ENCODE data around the gene RFPL3.
"Not testable (repeated sequence)": the region's sequence is repeated elsewhere in the genome, so short reads cannot be mapped to it uniquely, and the experiment has no call there.

The RFPL3 gene

GRCh38 chr22:32357567-32357966 lies at the start of gene RFPL3:
TSS of gene RFPL3 (plus strand) at chr22:32357867. CDS start at chr22:32358072, 205 bp downstream.
- not testable (repeated sequence) for DNase-seq, ATAC-seq, H3K27ac Mint-ChIP-seq, H3K9me3 Mint-ChIP-seq, H3K27me3 Mint-ChIP-seq, H3K4me3 Mint-ChIP-seq, H3K4me1 Mint-ChIP-seq

GRCh38 chr22:32308191-32308590 lies 49.5 kb upstream of the RFPL3 start:
- Mint-ChIP-seq H3K4me3 (no peak overlapping the region), H3K27me3 (peaks cover 64% of the 10 kb centered on the region), H3K4me1 (no peaks in the 10 kb centered on the region), H3K27ac (no peak overlapping the region), H3K9me3 (no peaks in the 10 kb centered on the region)
- ATAC-seq (no peak), DNase-seq (no peak)

GRCh38 chr22:32308934-32309333 lies 48.7 kb upstream of the RFPL3 start:
- Mint-ChIP-seq H3K27ac (peak overlapping the region in 1 of 2 donors; percentile 36), H3K27me3 (peaks cover 58% of the 10 kb centered on the region), H3K9me3 (no peaks in the 10 kb centered on the region), H3K4me3 (no peak overlapping the region), H3K4me1 (no peaks in the 10 kb centered on the region)
- DNase-seq (no peak), ATAC-seq (no peak)

DNA sequence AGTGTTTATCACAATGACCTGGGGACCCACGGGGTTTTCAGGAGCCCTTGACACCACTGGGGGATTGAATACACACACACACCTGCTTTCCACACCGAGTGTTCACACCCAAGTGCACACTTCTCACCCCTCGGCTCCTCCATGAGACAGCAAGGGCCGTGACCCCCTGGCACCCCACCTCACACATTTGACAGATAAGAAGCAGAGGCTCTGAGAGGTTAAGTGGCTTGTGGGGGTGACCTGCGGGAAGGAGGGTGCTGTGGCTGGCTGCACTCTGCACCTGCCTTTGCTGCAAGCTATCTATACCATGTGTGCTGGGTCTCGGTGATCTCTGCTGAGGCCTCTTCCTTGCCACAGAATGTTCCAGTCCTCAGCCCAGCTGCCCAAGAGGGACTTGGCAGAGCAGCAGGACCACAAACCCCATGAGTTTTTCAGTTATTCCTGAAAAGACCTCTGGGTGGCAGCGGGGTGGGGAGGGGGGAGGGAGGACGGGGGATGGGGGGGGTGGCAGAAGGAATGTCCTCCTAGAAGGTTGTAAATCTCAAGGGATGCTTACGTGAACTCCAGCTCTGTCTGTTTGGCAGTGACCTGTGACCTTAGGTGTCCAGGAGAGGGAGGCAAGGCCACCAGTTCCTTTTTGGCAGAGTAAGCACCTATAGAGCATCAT lies 47.9 kb upstream of the RFPL3 start:
- DNase-seq (no peak), ATAC-seq (no peak)
- H3K27ac Mint-ChIP-seq = no peak overlapping the region
- H3K9me3 Mint-ChIP-seq = no peaks in the 10 kb centered on the region
- no peaks in the 10 kb centered on the region for H3K4me1 Mint-ChIP-seq
- peaks cover 57% of the 10 kb centered on the region for H3K27me3 Mint-ChIP-seq
- no peak overlapping the region for H3K4me3 Mint-ChIP-seq

DNA sequence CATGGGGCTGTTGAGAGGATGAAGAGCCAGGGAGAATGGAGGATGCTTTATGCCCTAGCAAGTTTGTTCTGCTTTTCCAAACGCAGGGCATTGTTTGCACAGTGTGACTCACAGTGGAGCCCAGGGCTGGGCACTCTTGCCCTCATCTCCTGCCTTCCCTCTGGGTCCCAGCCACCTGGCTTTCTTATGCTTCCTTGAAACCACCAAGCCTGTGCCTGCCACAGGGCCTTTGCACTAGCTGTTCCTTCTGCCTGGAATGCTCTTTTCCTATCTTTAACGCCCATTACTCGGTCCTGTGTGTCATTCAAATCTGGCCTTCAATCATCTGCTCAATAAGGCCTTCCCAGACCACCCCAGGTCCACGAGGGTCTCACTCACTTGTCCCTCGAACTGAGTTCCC lies 46.9 kb upstream of the RFPL3 start:
- no peaks in the 10 kb centered on the region for H3K9me3 Mint-ChIP-seq
- ATAC-seq = no peak
- peaks cover 56% of the 10 kb centered on the region for H3K27me3 Mint-ChIP-seq

GRCh38 chr22:32311551-32312071 lies 46.1 kb upstream of the RFPL3 start:
- Mint-ChIP-seq H3K4me1 (no peaks in the 10 kb centered on the region), H3K27me3 (peaks cover 52% of the 10 kb centered on the region), H3K4me3 (no peak overlapping the region), H3K27ac (no peak overlapping the region), H3K9me3 (no peaks in the 10 kb centered on the region)
- DNase-seq (no peak), ATAC-seq (no peak)

More for the DNA sequence above, 46.9 kb upstream of the RFPL3 start:
- no peaks in the 10 kb centered on the region for H3K4me1 Mint-ChIP-seq
- no peak for DNase-seq
- no peak overlapping the region for H3K4me3 Mint-ChIP-seq
- peak overlapping the region; percentile 3 to 62 for H3K27ac Mint-ChIP-seq

- ATAC-seq (no peak), DNase-seq (no peak)
- Mint-ChIP-seq H3K27ac (no peak overlapping the region), H3K27me3 (peaks cover 46% of the 10 kb centered on the region), H3K4me3 (no peak overlapping the region), H3K9me3 (no peaks in the 10 kb centered on the region), H3K4me1 (no peaks in the 10 kb centered on the region)
These were observed 44.9 kb upstream of the RFPL3 start for GRCh38 chr22:32312748-32313147.

GRCh38 chr22:32313532-32313931 lies 44.1 kb upstream of the RFPL3 start:
- DNase-seq (no peak), ATAC-seq (no peak)
- H3K9me3 Mint-ChIP-seq = no peaks in the 10 kb centered on the region
- peaks cover 46% of the 10 kb centered on the region for H3K27me3 Mint-ChIP-seq
- no peak overlapping the region for H3K4me3 Mint-ChIP-seq
- H3K4me1 Mint-ChIP-seq = no peaks in the 10 kb centered on the region
- no peak overlapping the region for H3K27ac Mint-ChIP-seq

DNA sequence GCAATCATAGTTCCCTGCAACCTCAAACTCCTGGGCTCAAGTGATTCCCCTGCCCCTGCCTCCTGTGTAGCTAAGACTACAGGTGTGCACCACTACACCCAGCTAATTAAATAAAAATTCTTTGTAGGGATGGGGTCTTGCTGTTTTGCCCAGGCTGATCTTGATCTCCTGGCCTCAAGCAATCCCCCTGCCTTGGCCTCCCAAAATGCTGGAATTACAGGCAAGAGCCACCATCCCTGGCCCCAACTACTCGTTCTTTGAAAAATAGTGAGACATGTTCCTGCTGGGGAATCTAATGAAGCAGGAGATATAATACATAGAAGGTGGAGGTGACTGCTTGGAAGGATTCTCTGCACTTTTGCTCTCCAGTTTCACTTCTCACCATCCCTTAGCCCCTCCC lies 40.1 kb upstream of the RFPL3 start:
- no peak overlapping the region for H3K4me3 Mint-ChIP-seq
- H3K4me1 Mint-ChIP-seq = no peaks in the 10 kb centered on the region
- peaks cover 38% of the 10 kb centered on the region for H3K27me3 Mint-ChIP-seq
- no peak overlapping the region for H3K27ac Mint-ChIP-seq
- no peaks in the 10 kb centered on the region for H3K9me3 Mint-ChIP-seq
- DNase-seq (no peak), ATAC-seq (no peak)

DNA sequence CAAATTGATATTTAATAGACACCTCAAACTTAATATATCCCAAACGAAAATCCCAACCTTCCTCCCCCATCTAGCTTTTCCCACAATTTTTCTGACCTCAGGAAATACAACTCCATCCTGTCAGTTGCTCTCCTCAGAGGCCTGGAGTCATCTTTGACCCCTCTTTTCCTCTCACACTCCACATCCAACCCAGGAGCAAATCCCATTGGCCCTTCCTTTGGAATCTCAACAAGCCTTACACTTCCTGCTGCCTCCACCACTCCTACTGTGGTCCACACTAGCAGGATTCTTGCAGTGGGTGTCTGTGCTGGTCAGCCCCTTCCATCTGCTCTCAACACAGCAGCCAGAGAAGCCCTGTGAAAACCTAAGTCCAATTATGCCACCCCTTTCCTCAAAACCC lies 39.3 kb upstream of the RFPL3 start:
- no peak overlapping the region for H3K27ac Mint-ChIP-seq

DNA sequence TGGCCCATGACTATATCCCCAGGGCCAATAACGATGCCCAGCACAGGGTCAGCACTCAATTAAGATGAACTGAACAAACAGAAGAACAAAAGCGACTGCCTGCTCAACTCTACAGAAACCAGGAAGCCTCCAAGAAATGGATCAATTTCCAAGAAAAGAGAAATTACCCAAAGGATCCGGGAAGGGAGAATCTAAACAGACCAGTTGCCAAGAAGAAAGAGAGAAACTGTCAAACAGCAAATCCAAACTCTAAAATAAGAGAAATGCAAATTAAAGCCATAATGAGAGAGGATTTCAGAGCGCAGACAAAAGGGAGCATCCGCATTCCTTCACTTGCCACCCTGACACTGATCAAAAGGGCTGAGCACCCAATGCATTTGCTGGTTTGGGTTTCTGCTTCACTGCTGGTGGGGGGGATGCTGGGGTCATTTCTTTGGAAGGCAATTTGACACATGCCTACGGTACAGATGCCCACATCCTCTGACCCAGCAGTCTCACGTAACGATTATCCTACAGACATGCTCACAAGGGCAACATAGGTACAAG lies 37.7 kb upstream of the RFPL3 start:
- Mint-ChIP-seq H3K4me1 (no peaks in the 10 kb centered on the region), H3K27ac (no peak overlapping the region), H3K4me3 (no peak overlapping the region), H3K27me3 (peaks cover 30% of the 10 kb centered on the region), H3K9me3 (no peaks in the 10 kb centered on the region)
- ATAC-seq (no peak), DNase-seq (no peak)

More for the DNA sequence above, 39.3 kb upstream of the RFPL3 start:
- H3K4me3 Mint-ChIP-seq = no peak overlapping the region
- DNase-seq = no peak
- no peaks in the 10 kb centered on the region for H3K9me3 Mint-ChIP-seq
- H3K27me3 Mint-ChIP-seq = peaks cover 38% of the 10 kb centered on the region
- H3K4me1 Mint-ChIP-seq = no peaks in the 10 kb centered on the region
- ATAC-seq = no peak

GRCh38 chr22:32322986-32323385 lies 34.7 kb upstream of the RFPL3 start:
- no peaks in the 10 kb centered on the region for H3K4me1 Mint-ChIP-seq
- no peaks in the 10 kb centered on the region for H3K9me3 Mint-ChIP-seq
- no peak overlapping the region for H3K4me3 Mint-ChIP-seq
- H3K27me3 Mint-ChIP-seq = peaks cover 20% of the 10 kb centered on the region
- no peak for DNase-seq
- no peak overlapping the region for H3K27ac Mint-ChIP-seq
- ATAC-seq = no peak

GRCh38 chr22:32323513-32324164 lies 34.0 kb upstream of the RFPL3 start:
- peaks cover 13% of the 10 kb centered on the region for H3K27me3 Mint-ChIP-seq

GRCh38 chr22:32324505-32325415 lies 32.9 kb upstream of the RFPL3 start:
- no peak for ATAC-seq
- no peaks in the 10 kb centered on the region for H3K4me1 Mint-ChIP-seq
- H3K27me3 Mint-ChIP-seq = peaks cover 2% of the 10 kb centered on the region

More at GRCh38 chr22:32323513-32324164, 34.0 kb upstream of the RFPL3 start:
- Mint-ChIP-seq H3K9me3 (no peaks in the 10 kb centered on the region), H3K4me1 (no peaks in the 10 kb centered on the region), H3K4me3 (no peak overlapping the region), H3K27ac (no peak overlapping the region)
- no peak for DNase-seq
- ATAC-seq = no peak

GRCh38 chr22:32325416-32325801 lies 32.3 kb upstream of the RFPL3 start:
- H3K27me3 Mint-ChIP-seq = peaks cover 5% of the 10 kb centered on the region
- ATAC-seq (no peak), DNase-seq (no peak)
- peak overlapping the region in 1 of 2 donors; percentile 20 for H3K27ac Mint-ChIP-seq
- no peak overlapping the region for H3K4me3 Mint-ChIP-seq
- H3K4me1 Mint-ChIP-seq = no peaks in the 10 kb centered on the region
- no peaks in the 10 kb centered on the region for H3K9me3 Mint-ChIP-seq

More at GRCh38 chr22:32324505-32325415, 32.9 kb upstream of the RFPL3 start:
- no peak overlapping the region for H3K27ac Mint-ChIP-seq
- no peaks in the 10 kb centered on the region for H3K9me3 Mint-ChIP-seq
- H3K4me3 Mint-ChIP-seq = no peak overlapping the region
- DNase-seq = no peak

Data from stimulated activated naive CD8-positive, alpha-beta T cell treated with anti-CD3 and anti-CD28 coated beads, Interleukin-15, amount 100 ng/mL, for 72 hours (primary cell).